Stimulated activated CD4-positive, alpha-beta T cell treated with anti-CD3 and anti-CD28 coated beads, Interleukin-15, amount 100 ng/mL, for 24 hours (primary cell): ENCODE results near the gene CEP55.
A peak's percentile ranks its signal among the peaks of the same experiment; 100 is the strongest.

Experiments used
- DNase-seq: peaks from one replicate; pipeline ENCODE4 v3.0.0-alpha.2; 2020

Gene CEP55

GRCh38 chr10:93471110-93471651 is 25.2 kb upstream of the CEP55 start:
- DNase-seq, result no peak

GRCh38 chr10:93473161-93473560 is 23.3 kb upstream of the CEP55 start:
- DNase-seq, result no peak

GRCh38 chr10:93473804-93474472 is 22.5 kb upstream of the CEP55 start:
- DNase-seq, result no peak

GRCh38 chr10:93475227-93475626 is 21.2 kb upstream of the CEP55 start:
- DNase-seq, result no peak

GRCh38 chr10:93475871-93476270 is 20.5 kb upstream of the CEP55 start:
- DNase-seq, result no peak

- no peak for DNase-seq
Measured at GRCh38 chr10:93476756-93477155, 19.7 kb upstream of the CEP55 start.

GRCh38 chr10:93478873-93479272 is 17.5 kb upstream of the CEP55 start:
- DNase-seq, result no peak

GRCh38 chr10:93481637-93482144 is 14.7 kb upstream of the CEP55 start:
- no peak for DNase-seq

GRCh38 chr10:93482145-93482834 is 14.1 kb upstream of the CEP55 start, which contains the start of gene MYOF:
MYOF (minus strand) TSS chr10:93482334; CDS start chr10:93482194, 140 bp downstream.
- peak; percentile 65 for DNase-seq

GRCh38 chr10:93485690-93486089 is 10.7 kb upstream of the CEP55 start:
- no peak for DNase-seq

- no peak for DNase-seq
Measured at GRCh38 chr10:93488956-93489528, 7.4 kb upstream of the CEP55 start.

GRCh38 chr10:93491602-93492121 is 4.8 kb upstream of the CEP55 start:
- no peak for DNase-seq

- no peak for DNase-seq
Measured at GRCh38 chr10:93493162-93493561, 3.2 kb upstream of the CEP55 start.

GRCh38 chr10:93494494-93494893 is 1.9 kb upstream of the CEP55 start:
- DNase-seq, result no peak

GRCh38 chr10:93495654-93496321 is 624 bp upstream of the CEP55 start:
- DNase-seq, result peak; percentile 33

- DNase-seq, result peak; percentile 26
Measured at GRCh38 chr10:93498166-93498565, 1.8 kb downstream of the CEP55 start.

- no peak for DNase-seq
Measured at GRCh38 chr10:93501650-93502049, 5.2 kb downstream of the CEP55 start.

GRCh38 chr10:93503075-93503474 is 6.7 kb downstream of the CEP55 start:
- no peak for DNase-seq

GRCh38 chr10:93505075-93505474 is 8.7 kb downstream of the CEP55 start:
- DNase-seq, result no peak

- DNase-seq, result no peak
Measured at GRCh38 chr10:93509816-93510215, 13.4 kb downstream of the CEP55 start.

GRCh38 chr10:93512565-93512964 is 16.2 kb downstream of the CEP55 start:
- DNase-seq, result no peak

GRCh38 chr10:93513091-93513490 is 16.7 kb downstream of the CEP55 start:
- no peak for DNase-seq

- no peak for DNase-seq
Measured at GRCh38 chr10:93514521-93514920, 18.1 kb downstream of the CEP55 start.
